ENCODE measurements around the gene IMMP2L. TPM values are rescaled to one million over a fixed set of nuclear protein-coding genes. Genes with fewer than 3 reads are reported as not detected.

IMMP2L gene
- total and polyA plus RNA-seq, 2 of the 13 experiments (the other 11 are each of a cell fraction or from before 2014, with no cell fraction given) = 7.8 to 16.9 TPM

DNA sequence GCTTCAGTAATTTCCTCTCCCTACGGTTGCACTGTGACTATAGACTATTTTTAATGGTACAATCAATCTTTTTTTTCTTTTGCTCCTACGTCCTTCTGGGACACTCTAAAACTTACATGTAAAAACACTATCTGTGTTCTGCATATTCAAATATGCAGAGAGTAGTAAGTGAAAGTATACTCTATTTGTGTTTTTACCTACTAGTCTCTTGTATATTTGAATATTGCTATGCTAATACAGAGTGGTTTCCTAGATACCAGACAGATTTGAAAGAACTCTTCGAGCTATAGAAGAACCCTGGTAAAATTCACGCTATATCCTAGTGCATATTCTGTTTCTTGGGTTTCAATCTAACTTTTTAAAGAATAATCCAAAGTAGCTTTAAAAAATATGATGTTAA is 672.2 kb downstream of the IMMP2L start (continued):
- TF ChIP-seq KAT8 (CRISPR knock-in tag; IDR thresholded peaks at IDR 0.05) = no peak
- TF ChIP-seq ZNF431 (CRISPR knock-in tag; IDR thresholded peaks at IDR 0.05; ENCODE audit: borderline replicate concordance, low read depth) = no peak
- TF ChIP-seq TRIM24 (CRISPR knock-in tag; IDR thresholded peaks at IDR 0.05) = no peak
- TF ChIP-seq ZFY (CRISPR knock-in tag; IDR thresholded peaks at IDR 0.05) = no peak
- no peak for TF ChIP-seq KMT2B (CRISPR knock-in tag; IDR thresholded peaks at IDR 0.05)
- TF ChIP-seq ARNT (IDR thresholded peaks at IDR 0.05) = no peak
- no peak for TF ChIP-seq ZBTB25 (CRISPR knock-in tag; IDR thresholded peaks at IDR 0.05)
- no peak for TF ChIP-seq MTA1 (CRISPR knock-in tag; IDR thresholded peaks at IDR 0.05; ENCODE audit: borderline replicate concordance)

- no peaks in the 10 kb centered on the region for H3K79me2 ChIP-seq (ENCODE audit: insufficient read depth, low read length)
- BruUV-seq (replicated peaks) = no TSS peak
- H3K4me3 ChIP-seq (replicated peaks in 1 of 3; ENCODE audit: insufficient read depth in 1 of 3, low read depth in 2 of 3, low read length in 3 of 3) = no peak overlapping the region
- H4K20me1 ChIP-seq (ENCODE audit: insufficient read depth, low read length) = no peaks in the 10 kb centered on the region
- no peak overlapping the region for H3K27ac ChIP-seq (ENCODE audit: extremely low read length, insufficient read depth, low read length)
- ChIA-PET POLR2A (no interaction called here), CTCF (ENCODE audit: low intra/inter-chr PET ratio, low total read pairs) (no interaction called here)
- FAIRE-seq = no peak
- no peak for DNase-seq (ENCODE audit: low spot score)
- in situ Hi-C loops (cut with HindIII; ENCODE audit: extremely low pct_ligation_motif_present, low pct_unique_long_range_greater_than_20kb) = no loop called here
- intact Hi-C loops (cut with micrococcal nuclease; ENCODE audit: unreplicated experiment) = no loop called here
- no peak overlapping the region for H2AFZ ChIP-seq (ENCODE audit: low read length)
- no peaks in the 10 kb centered on the region for H3K4me1 ChIP-seq (ENCODE audit: insufficient read depth, low read length)
- no peak overlapping the region for H3K9ac ChIP-seq (ENCODE audit: insufficient read depth, low read depth, low read length)
- no peaks in the 10 kb centered on the region for H3K9me3 ChIP-seq (ENCODE audit: low read length)
- no peak overlapping the region for H3K4me2 ChIP-seq (ENCODE audit: low read depth, low read length)
- 51% methylated on average over 6 of the region's 6 CpGs for WGBS (ENCODE audit: low lambda C conversion rate)
- ATAC-seq = no peak
- no peaks in the 10 kb centered on the region for H3K36me3 ChIP-seq (replicated peaks in 1 of 2; ENCODE audit: control insufficient read depth in 1 of 2, insufficient read depth in 2 of 2, low read length in 2 of 2)
- no peaks in the 10 kb centered on the region for H3K27me3 ChIP-seq (ENCODE audit: control insufficient read depth in 1 of 2, insufficient read depth in 2 of 2, low read length in 2 of 2)
- no peak for TF ChIP-seq ZBTB26 (CRISPR knock-in tag; IDR thresholded peaks at IDR 0.05; ENCODE audit: borderline replicate concordance)
- TF ChIP-seq, protein P1, sequence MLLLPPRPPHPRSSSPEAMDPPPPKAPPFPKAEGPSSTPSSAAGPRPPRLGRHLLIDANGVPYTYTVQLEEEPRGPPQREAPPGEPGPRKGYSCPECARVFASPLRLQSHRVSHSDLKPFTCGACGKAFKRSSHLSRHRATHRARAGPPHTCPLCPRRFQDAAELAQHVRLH (CRISPR knock-in tag; IDR thresholded peaks at IDR 0.05; ENCODE audit: borderline replicate concordance, low read depth) = no peak
- no peak for TF ChIP-seq ZIK1 (CRISPR knock-in tag; IDR thresholded peaks at IDR 0.05; ENCODE audit: borderline replicate concordance, low read depth)
- no peak for TF ChIP-seq MAFF (IDR thresholded peaks at IDR 0.05; ENCODE audit: low read depth, low read length)
- no peak for TF ChIP-seq PRDM15 (CRISPR knock-in tag; IDR thresholded peaks at IDR 0.05)
- no peak for TF ChIP-seq KDM2A (CRISPR knock-in tag; IDR thresholded peaks at IDR 0.05; ENCODE audit: borderline replicate concordance, low read depth)
- no peak for TF ChIP-seq REL (CRISPR knock-in tag; conservative IDR thresholded peaks at IDR 0.05)
- TF ChIP-seq GFI1 (CRISPR knock-in tag; IDR thresholded peaks at IDR 0.05; ENCODE audit: borderline replicate concordance) = no peak
- TF ChIP-seq, protein P2, sequence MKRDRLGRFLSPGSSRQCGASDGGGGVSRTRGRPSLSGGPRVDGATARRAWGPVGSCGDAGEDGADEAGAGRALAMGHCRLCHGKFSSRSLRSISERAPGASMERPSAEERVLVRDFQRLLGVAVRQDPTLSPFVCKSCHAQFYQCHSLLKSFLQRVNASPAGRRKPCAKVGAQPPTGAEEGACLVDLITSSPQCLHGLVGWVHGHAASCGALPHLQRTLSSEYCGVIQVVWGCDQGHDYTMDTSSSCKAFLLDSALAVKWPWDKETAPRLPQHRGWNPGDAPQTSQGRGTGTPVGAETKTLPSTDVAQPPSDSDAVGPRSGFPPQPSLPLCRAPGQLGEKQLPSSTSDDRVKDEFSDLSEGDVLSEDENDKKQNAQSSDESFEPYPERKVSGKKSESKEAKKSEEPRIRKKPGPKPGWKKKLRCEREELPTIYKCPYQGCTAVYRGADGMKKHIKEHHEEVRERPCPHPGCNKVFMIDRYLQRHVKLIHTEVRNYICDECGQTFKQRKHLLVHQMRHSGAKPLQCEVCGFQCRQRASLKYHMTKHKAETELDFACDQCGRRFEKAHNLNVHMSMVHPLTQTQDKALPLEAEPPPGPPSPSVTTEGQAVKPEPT (CRISPR knock-in tag; IDR thresholded peaks at IDR 0.05; ENCODE audit: low read depth) = no peak
Measured at GRCh38 chr7:110889335-110889734, 673.0 kb downstream of the IMMP2L start.

All from HepG2 (cell line).